HG03521 (cell line): ENCODE data around the gene DGKI.

Experiments used
- ATAC-seq: cut with Tn5 transposase; IDR thresholded peaks from one replicate; pipeline ENCODE4 v1.9.1; 2021; ENCODE audit warnings: mild to moderate bottlenecking, moderate library complexity; ENCODE audit not compliant: unreplicated experiment

The DGKI gene

DNA sequence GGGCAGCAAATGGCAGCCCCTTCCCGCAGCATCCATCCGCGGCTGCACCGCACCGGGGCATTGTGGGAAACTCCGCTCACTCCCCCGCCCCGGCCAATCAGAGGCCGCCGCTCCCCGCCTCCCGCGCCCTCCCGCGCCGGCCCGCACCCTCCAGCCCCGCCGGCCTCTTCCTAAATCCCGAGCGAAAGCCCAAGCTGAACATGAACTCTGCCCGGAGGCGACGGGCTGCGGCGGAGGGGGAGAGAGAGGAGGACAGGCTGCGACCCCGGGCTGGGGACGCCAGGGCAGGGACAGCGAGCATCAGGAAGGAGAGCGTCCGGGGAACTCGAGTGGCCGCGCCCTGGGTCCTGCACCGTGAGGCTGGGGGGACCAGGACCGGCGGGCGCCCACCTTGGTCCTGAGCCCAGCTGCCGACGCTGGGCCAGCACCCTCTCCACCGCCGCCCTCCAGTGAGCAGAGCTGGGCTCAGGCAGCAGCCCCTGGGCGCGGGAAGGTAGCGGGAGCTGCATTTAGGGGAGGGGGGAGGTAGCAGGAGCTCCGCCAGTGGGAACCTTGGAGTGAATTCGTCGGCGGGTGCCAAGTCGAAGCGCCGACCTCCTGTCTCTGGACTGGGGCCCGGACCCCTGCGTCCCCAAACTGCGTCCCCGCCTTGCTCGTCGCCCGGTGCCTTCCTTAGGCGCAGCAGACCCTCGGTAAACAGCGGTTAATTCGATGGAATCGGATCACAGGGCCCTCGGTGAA lies at the start of gene DGKI:
DGKI (minus strand) TSS at position 148 of the 741 bp plus-strand sequence.
- ATAC-seq, result peak; percentile 25

DNA sequence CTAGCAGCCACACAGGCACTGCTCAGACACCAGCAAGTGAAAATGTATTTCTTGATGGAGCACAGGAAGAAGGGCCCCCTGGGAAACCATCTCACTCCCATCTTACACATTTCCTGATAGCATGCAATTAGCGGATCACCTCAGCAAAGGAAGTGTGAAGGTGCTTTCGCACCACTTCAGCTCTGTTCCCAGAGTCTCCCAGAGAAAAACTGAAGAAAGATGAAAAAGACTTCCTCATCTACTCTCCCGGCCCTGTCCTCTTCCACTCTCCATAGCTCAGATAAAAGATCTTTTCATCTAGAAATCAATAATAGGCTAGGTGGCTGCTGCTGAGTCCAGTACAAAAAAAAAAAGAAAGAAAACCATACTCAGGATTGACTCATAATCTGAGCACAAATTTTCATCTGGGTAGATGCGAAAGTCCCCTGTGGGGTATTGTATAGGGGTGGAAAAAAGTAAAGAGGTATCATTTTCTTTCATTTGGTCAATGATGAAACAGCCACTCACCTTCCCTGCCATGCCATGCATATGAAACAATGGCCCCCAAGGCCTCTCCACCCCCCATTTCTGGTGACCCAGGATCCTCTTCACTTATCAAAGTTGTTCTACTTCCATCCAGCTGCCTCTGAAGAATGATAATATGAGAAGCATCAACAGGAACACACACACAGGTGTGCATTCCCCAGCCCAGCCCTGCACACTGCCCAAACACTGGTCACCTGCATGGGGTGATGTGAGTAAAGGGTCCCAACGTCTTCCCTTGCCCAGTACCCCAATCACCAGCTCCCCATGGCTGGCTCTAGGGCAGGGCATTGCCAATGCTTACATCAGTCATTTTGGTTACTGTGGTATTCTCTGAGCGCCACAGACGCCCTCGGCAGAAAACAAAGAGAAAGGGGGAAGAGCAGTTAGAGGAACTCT lies 48.8 kb upstream of the DGKI start:
- ATAC-seq, result peak; percentile 70

GRCh38 chr7:137893143-137893742 lies 46.5 kb upstream of the DGKI start:
- ATAC-seq, result no peak

GRCh38 chr7:137891016-137891655 lies 44.4 kb upstream of the DGKI start:
- ATAC-seq, result no peak

DNA sequence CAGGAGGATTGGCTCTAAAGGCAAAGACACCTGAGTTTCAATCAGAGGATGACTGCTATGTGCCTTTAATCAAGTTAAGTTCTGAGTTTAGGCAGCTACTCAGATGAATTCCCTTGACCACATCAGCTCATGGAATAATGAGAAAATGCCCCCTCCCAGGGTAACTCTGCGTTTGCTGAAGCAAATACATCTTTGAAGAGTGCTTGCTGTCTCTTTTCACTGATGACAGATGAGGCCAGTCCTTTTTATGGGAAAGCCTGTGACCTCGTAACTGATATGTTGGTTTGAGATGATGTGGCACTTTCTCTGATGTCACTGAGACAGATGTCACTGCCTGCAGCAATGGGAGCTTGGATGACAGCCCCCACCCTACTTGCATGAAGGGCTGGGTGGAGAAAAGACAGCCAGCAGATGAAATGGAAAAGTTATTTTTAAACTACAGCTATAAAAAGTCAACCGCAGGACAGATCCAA lies 43.7 kb upstream of the DGKI start:
- ATAC-seq, result no peak

GRCh38 chr7:137888241-137888640 lies 41.5 kb upstream of the DGKI start:
- no peak for ATAC-seq

DNA sequence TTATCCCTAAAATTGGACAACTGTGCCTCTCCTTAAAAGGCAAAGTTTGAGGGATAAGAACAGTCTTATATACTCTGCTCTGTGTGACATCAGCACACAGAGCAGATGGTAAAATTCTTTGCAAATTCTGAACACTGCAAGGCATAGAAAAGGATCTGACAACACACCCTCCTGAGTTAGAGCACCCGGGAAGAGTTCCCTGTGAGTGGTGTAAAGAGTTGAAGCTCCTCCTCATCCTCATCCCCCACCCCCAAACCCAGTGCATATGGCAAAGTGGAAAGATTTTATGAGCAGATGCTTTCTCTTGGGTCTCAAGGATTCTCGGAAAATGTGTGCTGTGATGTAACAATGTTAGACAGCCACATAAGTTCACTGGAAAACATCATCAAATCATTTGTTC lies 40.0 kb upstream of the DGKI start:
- no peak for ATAC-seq

DNA sequence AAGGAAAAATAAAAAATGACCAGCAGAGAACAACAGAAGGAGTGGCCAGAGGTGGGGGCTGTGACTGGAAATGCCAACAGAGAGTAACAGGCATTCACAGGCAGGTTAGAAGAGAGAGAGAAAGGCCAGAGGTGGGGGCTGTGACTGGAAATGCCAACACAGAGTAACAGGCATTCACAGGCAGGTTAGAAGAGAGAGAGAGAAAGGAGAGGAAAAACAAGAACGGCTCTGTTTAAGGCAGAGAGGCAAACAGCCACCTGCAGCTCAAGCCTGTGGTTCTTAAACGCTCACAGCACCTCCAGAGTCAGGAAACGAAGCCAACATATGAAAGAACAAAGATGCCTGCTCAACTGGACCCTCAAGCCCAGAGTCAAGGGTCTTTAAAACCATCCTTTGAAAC lies 39.5 kb upstream of the DGKI start:
- no peak for ATAC-seq

DNA sequence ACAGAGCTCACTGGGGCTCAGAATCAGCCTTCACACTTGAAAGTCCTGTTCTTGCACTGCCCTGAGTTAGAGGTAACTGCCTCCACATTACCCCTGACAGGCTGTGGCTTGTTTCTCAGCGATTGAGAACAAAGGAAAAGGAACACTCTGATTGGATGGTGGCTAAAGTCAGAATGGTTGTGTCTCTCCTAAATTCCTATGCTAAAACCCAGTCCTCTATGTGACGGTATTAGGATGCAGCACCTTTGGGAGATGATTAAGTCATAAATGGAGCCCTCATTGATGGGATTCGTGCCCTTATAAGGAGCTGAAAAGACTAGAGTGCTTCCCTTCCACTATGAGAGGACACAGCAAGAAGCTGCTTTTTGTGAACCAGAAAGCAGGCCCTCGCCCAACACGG lies 38.9 kb upstream of the DGKI start:
- no peak for ATAC-seq

GRCh38 chr7:137882806-137883205 lies 36.0 kb upstream of the DGKI start:
- no peak for ATAC-seq

DNA sequence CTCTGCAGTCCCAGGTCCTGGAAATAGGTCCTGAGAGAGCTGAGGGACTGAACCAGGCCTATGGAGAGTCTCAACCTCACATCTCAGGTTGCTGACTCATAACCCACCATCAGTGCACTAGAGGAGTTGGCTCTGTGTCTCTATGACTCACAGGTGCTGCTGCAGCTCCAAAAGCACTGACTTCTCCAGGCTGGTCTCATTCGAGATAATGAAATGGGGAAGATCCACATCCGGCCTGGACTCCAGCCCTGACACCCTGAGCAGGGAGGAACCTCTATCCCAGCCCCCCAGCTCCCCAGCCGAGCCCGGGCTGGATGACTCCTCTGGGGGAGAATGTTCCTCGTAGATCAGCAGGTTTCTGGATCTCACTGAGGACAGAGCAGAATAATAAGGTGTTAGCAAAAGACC lies 35.5 kb upstream of the DGKI start:
- ATAC-seq, result peak; percentile 81

DNA sequence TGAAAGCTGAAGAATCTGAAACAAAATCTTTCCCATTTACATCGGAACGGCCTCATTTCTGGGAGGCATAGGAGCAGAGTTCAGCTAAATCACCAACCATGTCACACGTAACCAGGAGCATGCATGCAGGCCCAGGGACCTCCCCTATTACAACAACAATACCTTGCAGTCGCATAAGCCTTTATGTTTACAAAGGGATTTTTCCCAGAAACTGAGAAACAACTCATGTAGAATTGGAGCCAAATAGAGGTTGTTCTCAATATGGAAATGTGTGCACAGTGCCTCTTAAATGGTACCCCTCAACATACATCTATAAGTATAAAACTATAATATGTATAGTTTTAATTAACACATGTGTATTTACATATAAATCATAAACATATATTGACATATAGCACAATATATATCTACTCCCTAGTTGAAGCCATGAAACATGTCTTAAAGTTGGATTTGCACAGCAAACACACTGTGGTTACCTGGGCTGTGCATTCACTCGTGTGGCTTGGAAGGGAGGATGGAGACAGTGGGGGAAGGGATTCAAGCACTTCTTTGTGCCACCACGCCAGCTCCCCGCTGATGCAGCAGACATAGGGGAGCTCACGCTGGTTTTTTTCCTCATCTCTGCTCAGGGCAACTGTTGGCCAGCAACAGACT lies 35.0 kb upstream of the DGKI start:
- ATAC-seq, result no peak

GRCh38 chr7:137880432-137880831 lies 33.7 kb upstream of the DGKI start:
- no peak for ATAC-seq

GRCh38 chr7:137879357-137880158 lies 32.8 kb upstream of the DGKI start:
- no peak for ATAC-seq

- no peak for ATAC-seq
Measured at GRCh38 chr7:137878333-137878961, 31.7 kb upstream of the DGKI start.

GRCh38 chr7:137877027-137877675 lies 30.4 kb upstream of the DGKI start:
- ATAC-seq, result no peak

DNA sequence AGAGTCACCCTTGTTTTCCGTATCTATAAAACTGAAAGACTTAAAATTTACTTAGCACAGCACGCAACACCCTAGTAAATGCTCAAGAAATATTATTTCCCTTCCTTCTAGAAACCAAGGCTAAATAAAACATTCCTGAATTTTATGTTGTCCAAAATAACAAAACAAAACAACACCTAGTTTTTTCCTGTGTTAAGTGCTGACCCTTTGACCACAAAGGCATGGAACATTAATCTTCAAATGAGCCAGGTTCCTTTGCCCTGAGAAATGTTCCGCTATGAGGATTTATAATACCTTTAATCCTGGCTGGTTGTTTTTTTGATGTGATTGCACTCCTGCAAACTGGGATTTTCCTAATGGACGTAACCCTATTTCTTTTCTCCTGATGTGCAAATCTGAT lies 29.0 kb upstream of the DGKI start:
- no peak for ATAC-seq

DNA sequence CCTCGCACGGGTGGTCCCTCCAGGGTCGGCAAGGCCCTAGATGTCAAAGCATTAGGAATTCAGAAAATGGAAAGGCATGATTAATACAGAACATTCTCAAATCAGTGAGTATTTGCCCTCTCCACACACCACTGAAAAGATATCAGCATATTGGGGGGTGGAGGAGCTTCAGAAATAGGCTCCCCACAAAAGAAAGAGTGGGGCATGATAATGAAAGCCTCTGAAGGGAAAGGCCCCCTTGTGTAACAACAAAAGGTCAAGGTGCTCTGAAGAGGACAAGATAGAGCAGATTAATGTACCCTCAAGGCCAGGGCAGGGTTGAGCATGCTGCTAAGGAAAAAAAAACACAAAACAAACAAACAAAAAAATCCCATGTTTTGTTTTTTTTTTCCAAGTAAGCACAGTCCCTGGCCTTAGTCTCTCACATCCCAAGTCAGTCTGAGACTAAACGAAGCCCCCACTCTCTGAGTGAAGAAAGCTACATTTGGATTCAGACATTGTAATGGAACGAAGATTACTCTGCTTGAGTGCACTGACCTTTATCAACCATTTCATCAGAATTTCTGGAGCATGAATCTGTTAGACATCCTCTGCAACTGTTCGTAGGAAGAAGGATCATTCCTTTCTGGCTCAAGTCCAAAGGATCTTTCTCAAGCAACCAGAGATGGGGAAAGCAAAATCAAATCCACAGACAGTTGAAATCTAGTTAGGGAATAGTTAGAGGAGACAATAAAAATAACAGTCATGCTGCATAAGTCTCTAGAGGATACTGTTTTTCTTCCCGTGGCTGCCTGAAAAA lies 27.4 kb upstream of the DGKI start:
- ATAC-seq, result no peak
